Loucy (cell line): ENCODE measurements around the gene DCAF15.

Source experiments
- H2AFZ ChIP-seq: fragments of 200-600 bp; sonication (generic); 2 replicates; pipeline ENCODE4 v1.6.0; 2016; ENCODE audit warnings: antibody characterized with exemption, mild to moderate bottlenecking, low read length, moderate library complexity
- H3F3A ChIP-seq: fragments of 200-600 bp; 2 replicates; pipeline ENCODE4 v1.6.0; 2016; ENCODE audit warnings: antibody characterized with exemption, low read depth, mild to moderate bottlenecking
- H3K27me3 ChIP-seq: fragments of 200-600 bp; sonication (generic); 2 replicates; pipeline ENCODE4 v1.6.1; 2014; ENCODE audit warnings: low read length, mild to moderate bottlenecking; ENCODE audit not compliant: insufficient read depth, poor library complexity, severe bottlenecking
- H3K36me3 ChIP-seq: fragments of 200-600 bp; sonication (generic); 2 replicates; pipeline ENCODE4 v1.6.1; 2016; ENCODE audit warnings: low read length; ENCODE audit not compliant: insufficient read depth
- H3K4me1 ChIP-seq: fragments of 200-600 bp; sonication (generic); 2 replicates; pipeline ENCODE4 v1.5.1; 2014; ENCODE audit warnings: low read length, mild to moderate bottlenecking; ENCODE audit not compliant: insufficient read depth, poor library complexity, severe bottlenecking
- H3K4me2 ChIP-seq: fragments of 200-600 bp; sonication (generic); 2 replicates; pipeline ENCODE4 v1.6.0; 2014; ENCODE audit warnings: antibody characterized with exemption, low read length, low read depth, mild to moderate bottlenecking; ENCODE audit not compliant: poor library complexity, severe bottlenecking
- H3K4me3 ChIP-seq: fragments of 200-600 bp; sonication (generic); 2 replicates; pipeline ENCODE4 v1.5.1; 2014; ENCODE audit warnings: low read length, mild to moderate bottlenecking, mixed read lengths; ENCODE audit not compliant: poor library complexity, severe bottlenecking
- H3K79me2 ChIP-seq: fragments of 200-600 bp; sonication (generic); 2 replicates; pipeline ENCODE4 v1.6.1; 2014; ENCODE audit warnings: low read length; ENCODE audit not compliant: insufficient read depth
- H3K9ac ChIP-seq: fragments of 200-600 bp; sonication (generic); 2 replicates; pipeline ENCODE4 v1.6.0; 2014; ENCODE audit warnings: mild to moderate bottlenecking, low read depth, low read length, moderate library complexity; ENCODE audit not compliant: poor library complexity, severe bottlenecking
- H3K9me2 ChIP-seq: fragments of 200-600 bp; sonication (generic); replicated peaks from 2 replicates; pipeline ENCODE4 v1.6.1; 2016; ENCODE audit warnings: low read depth, low read length, mixed read lengths
- H3K9me3 ChIP-seq: fragments of 200-600 bp; sonication (generic); 2 replicates; pipeline ENCODE4 v1.6.1; 2014; ENCODE audit warnings: mild to moderate bottlenecking, antibody characterized with exemption, low read length, low read depth; ENCODE audit not compliant: insufficient read depth
- H4K20me1 ChIP-seq: fragments of 200-600 bp; sonication (generic); 2 replicates; pipeline ENCODE4 v1.6.0; 2014; ENCODE audit warnings: antibody characterized with exemption, low read length, mild to moderate bottlenecking; ENCODE audit not compliant: insufficient read depth, poor library complexity, severe bottlenecking
- EZH2phosphoT487 ChIP-seq: fragments of 200-600 bp; IDR thresholded peaks from 2 replicates; pipeline ENCODE4 v1.6.1; 2018; ENCODE audit warnings: antibody characterized with exemption, mild to moderate bottlenecking, moderate library complexity, borderline replicate concordance
- TF ChIP-seq, protein P1 (sequence below): fragments of 200-600 bp; sonication (generic); conservative IDR thresholded peaks from 2 replicates; pipeline ENCODE4 v1.5.1; 2014; ENCODE audit warnings: mild to moderate bottlenecking, antibody characterized with exemption, low read length

DCAF15 gene

GRCh38 chr19:13957051-13957450 is 4.7 kb downstream of the DCAF15 start:
- Histone ChIP-seq H3K9ac (no peak overlapping the region), H4K20me1 (peaks cover 29% of the 10 kb centered on the region), H3K9me3 (no peaks in the 10 kb centered on the region), H3K27me3 (no peaks in the 10 kb centered on the region), H3K9me2 (no peaks in the 10 kb centered on the region), H2AFZ (no peak overlapping the region), H3K36me3 (peaks cover 54% of the 10 kb centered on the region; the same call in 1 of the 2 replicates), H3F3A (no peaks in the 10 kb centered on the region), H3K79me2 (peaks cover 62% of the 10 kb centered on the region), H3K4me3 (no peak overlapping the region), H3K4me1 (peaks cover 10% of the 10 kb centered on the region), H3K4me2 (no peak overlapping the region)
- no peak for TF ChIP-seq EZH2phosphoT487
- TF ChIP-seq, protein P1, sequence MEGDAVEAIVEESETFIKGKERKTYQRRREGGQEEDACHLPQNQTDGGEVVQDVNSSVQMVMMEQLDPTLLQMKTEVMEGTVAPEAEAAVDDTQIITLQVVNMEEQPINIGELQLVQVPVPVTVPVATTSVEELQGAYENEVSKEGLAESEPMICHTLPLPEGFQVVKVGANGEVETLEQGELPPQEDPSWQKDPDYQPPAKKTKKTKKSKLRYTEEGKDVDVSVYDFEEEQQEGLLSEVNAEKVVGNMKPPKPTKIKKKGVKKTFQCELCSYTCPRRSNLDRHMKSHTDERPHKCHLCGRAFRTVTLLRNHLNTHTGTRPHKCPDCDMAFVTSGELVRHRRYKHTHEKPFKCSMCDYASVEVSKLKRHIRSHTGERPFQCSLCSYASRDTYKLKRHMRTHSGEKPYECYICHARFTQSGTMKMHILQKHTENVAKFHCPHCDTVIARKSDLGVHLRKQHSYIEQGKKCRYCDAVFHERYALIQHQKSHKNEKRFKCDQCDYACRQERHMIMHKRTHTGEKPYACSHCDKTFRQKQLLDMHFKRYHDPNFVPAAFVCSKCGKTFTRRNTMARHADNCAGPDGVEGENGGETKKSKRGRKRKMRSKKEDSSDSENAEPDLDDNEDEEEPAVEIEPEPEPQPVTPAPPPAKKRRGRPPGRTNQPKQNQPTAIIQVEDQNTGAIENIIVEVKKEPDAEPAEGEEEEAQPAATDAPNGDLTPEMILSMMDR: no peak

DNA sequence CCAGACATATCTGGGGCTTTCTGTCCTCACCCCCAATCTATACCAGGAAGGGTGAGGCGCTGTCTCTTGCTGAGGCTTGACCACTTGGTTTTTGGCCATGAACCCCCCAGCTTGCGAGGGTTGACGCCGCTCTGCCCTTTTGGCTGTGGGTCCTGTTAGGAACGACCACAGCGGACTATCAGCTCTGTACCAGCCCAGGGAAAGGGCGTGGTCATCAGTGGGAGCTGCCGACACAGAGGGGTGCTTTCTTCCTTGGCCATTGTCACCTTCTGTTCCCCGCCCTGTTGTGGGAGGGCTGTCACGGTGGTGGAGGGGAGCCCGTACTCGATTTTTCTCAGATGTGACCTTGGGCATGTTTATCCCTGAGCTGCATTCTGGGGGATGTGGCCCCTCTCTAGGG is 5.7 kb downstream of the DCAF15 start:
- TF ChIP-seq EZH2phosphoT487: no peak
- TF ChIP-seq, protein P1: no peak
- H3K9me3 ChIP-seq: no peaks in the 10 kb centered on the region
- H3K4me3 ChIP-seq: no peak overlapping the region
- no peaks in the 10 kb centered on the region for H3K27me3 ChIP-seq
- peaks cover 54% of the 10 kb centered on the region; the same call in 1 of the 2 replicates for H3K36me3 ChIP-seq
- H3F3A ChIP-seq: no peaks in the 10 kb centered on the region
- peaks cover 27% of the 10 kb centered on the region for H4K20me1 ChIP-seq
- no peak overlapping the region for H2AFZ ChIP-seq
- peaks cover 10% of the 10 kb centered on the region for H3K4me1 ChIP-seq
- peaks cover 55% of the 10 kb centered on the region for H3K79me2 ChIP-seq
- no peaks in the 10 kb centered on the region for H3K9me2 ChIP-seq
- H3K4me2 ChIP-seq: no peak overlapping the region
- no peak overlapping the region for H3K9ac ChIP-seq

- no peak for TF ChIP-seq EZH2phosphoT487
- TF ChIP-seq, protein P1: no peak
Observed at GRCh38 chr19:13959141-13959961, 7.0 kb downstream of the DCAF15 start.

More at GRCh38 chr19:13959141-13959961, 7.0 kb downstream of the DCAF15 start:
- Histone ChIP-seq H3K9me3 (no peaks in the 10 kb centered on the region), H3K9me2 (no peaks in the 10 kb centered on the region), H3K79me2 (peaks cover 42% of the 10 kb centered on the region), H3K4me3 (no peak overlapping the region), H3K36me3 (peaks cover 54% of the 10 kb centered on the region; the same call in 1 of the 2 replicates), H2AFZ (no peak overlapping the region), H3F3A (no peaks in the 10 kb centered on the region), H3K4me1 (no peaks in the 10 kb centered on the region), H3K4me2 (no peak overlapping the region), H3K9ac (no peak overlapping the region), H3K27me3 (no peaks in the 10 kb centered on the region), H4K20me1 (peaks cover 14% of the 10 kb centered on the region)
